Mesodermal cell (in vitro differentiated cells): ENCODE data around the gene LCTL.
"Not testable (repeated sequence)": the region's sequence is repeated elsewhere in the genome, so short reads cannot be mapped to it uniquely, and the experiment has no call there.

Experiments used
- H3K27ac ChIP-seq: 2 replicates; pipeline ENCODE4 v1.7.0; 2013; ENCODE audit warnings: mild to moderate bottlenecking, low read depth, low read length, moderate library complexity; ENCODE audit not compliant: severe bottlenecking
- H3K36me3 ChIP-seq: 2 replicates; pipeline ENCODE4 v1.7.1; 2013; ENCODE audit warnings: mild to moderate bottlenecking, low read length, moderate library complexity; ENCODE audit not compliant: control insufficient read depth, insufficient read depth
- H3K4me1 ChIP-seq: one replicate; pipeline ENCODE4 v1.7.1; 2013; ENCODE audit warnings: mild to moderate bottlenecking, low read length; ENCODE audit not compliant: insufficient read depth, control insufficient read depth, poor library complexity, severe bottlenecking
- H3K4me3 ChIP-seq: 2 replicates; pipeline ENCODE4 v1.7.0; 2013; ENCODE audit warnings: low read length, control low read depth, mild to moderate bottlenecking; ENCODE audit not compliant: insufficient read depth, poor library complexity, severe bottlenecking; ENCODE audit errors: extremely low read depth
- H3K9me3 ChIP-seq: 2 replicates; pipeline ENCODE4 v1.7.1; 2013; ENCODE audit warnings: mild to moderate bottlenecking, low read length, moderate library complexity; ENCODE audit not compliant: control insufficient read depth
- WGBS, 2 experiments: methylation state at CpG; one replicate each; pipeline ENCODE4 v1.1.5; 2013; ENCODE audit warnings: missing lambda C conversion rate in 2 of 2; ENCODE audit not compliant: insufficient coverage in 2 of 2; 5-methylcytosine and 5-hydroxymethylcytosine counted together

Gene LCTL

GRCh38 chr15:66591322-66591862 lies 25.6 kb upstream of the LCTL start:
- no peaks in the 10 kb centered on the region for H3K9me3 ChIP-seq
- 88 to 95% methylated on average over 4 of the region's 4 CpGs for WGBS, 2 experiments
- no peak overlapping the region for H3K4me3 ChIP-seq
- H3K4me1 ChIP-seq = peaks cover 18% of the 10 kb centered on the region
- no peaks in the 10 kb centered on the region for H3K36me3 ChIP-seq
- no peak overlapping the region for H3K27ac ChIP-seq

- peaks cover 21% of the 10 kb centered on the region for H3K4me1 ChIP-seq
- H3K9me3 ChIP-seq = no peaks in the 10 kb centered on the region
- no peak overlapping the region for H3K4me3 ChIP-seq
- 93 to 100% methylated on average over 1 to 2 of the region's 2 CpGs for WGBS, 2 experiments
- no peaks in the 10 kb centered on the region for H3K36me3 ChIP-seq
- no peak overlapping the region for H3K27ac ChIP-seq
Observed at GRCh38 chr15:66590435-66590834, 24.6 kb upstream of the LCTL start.

- H3K27ac ChIP-seq, H3K4me3 ChIP-seq, H3K9me3 ChIP-seq, H3K36me3 ChIP-seq: not testable (repeated sequence)
- H3K4me1 ChIP-seq = peaks cover 21% of the 10 kb centered on the region
- 95 to 100% methylated on average over 1 to 4 of the region's 6 CpGs for WGBS, 2 experiments
Observed at GRCh38 chr15:66589429-66589828, 23.6 kb upstream of the LCTL start.

- 82 to 84% methylated on average over 6 to 7 of the region's 8 CpGs for WGBS, 2 experiments
- Histone ChIP-seq H3K36me3 (no peaks in the 10 kb centered on the region), H3K27ac (no peak overlapping the region), H3K4me3 (no peak overlapping the region), H3K4me1 (peaks cover 21% of the 10 kb centered on the region), H3K9me3 (no peaks in the 10 kb centered on the region)
Observed at GRCh38 chr15:66588971-66589370, 23.2 kb upstream of the LCTL start.

GRCh38 chr15:66588537-66588936 lies 22.7 kb upstream of the LCTL start:
- H3K36me3 ChIP-seq = no peaks in the 10 kb centered on the region
- peaks cover 16% of the 10 kb centered on the region for H3K4me1 ChIP-seq
- no peak overlapping the region for H3K27ac ChIP-seq
- WGBS, 2 experiments = 70 to 100% methylated on average over 1 to 2 of the region's 5 CpGs
- H3K9me3 ChIP-seq = no peaks in the 10 kb centered on the region
- H3K4me3 ChIP-seq = no peak overlapping the region

GRCh38 chr15:66587749-66588148 lies 22.0 kb upstream of the LCTL start:
- H3K27ac ChIP-seq = no peak overlapping the region
- no peak overlapping the region for H3K4me3 ChIP-seq
- peaks cover 10% of the 10 kb centered on the region for H3K4me1 ChIP-seq
- H3K36me3 ChIP-seq = no peaks in the 10 kb centered on the region
- H3K9me3 ChIP-seq = no peaks in the 10 kb centered on the region
- WGBS, 2 experiments = 70% methylated on average over 3 of the region's 5 CpGs

- Histone ChIP-seq H3K36me3 (no peaks in the 10 kb centered on the region), H3K27ac (no peak overlapping the region), H3K4me1 (peaks cover 6% of the 10 kb centered on the region), H3K9me3 (no peaks in the 10 kb centered on the region), H3K4me3 (no peak overlapping the region)
Observed at GRCh38 chr15:66587020-66587419, 21.2 kb upstream of the LCTL start.

GRCh38 chr15:66586155-66586976 lies 20.6 kb upstream of the LCTL start:
- no peaks in the 10 kb centered on the region for H3K9me3 ChIP-seq
- peaks cover 6% of the 10 kb centered on the region for H3K4me1 ChIP-seq
- WGBS, 2 experiments = 80 to 82% methylated on average over 13 to 16 of the region's 17 CpGs
- no peak overlapping the region for H3K27ac ChIP-seq
- H3K4me3 ChIP-seq = no peak overlapping the region
- no peaks in the 10 kb centered on the region for H3K36me3 ChIP-seq

GRCh38 chr15:66581972-66582537 lies 16.3 kb upstream of the LCTL start:
- no peaks in the 10 kb centered on the region for H3K36me3 ChIP-seq
- peaks cover 5% of the 10 kb centered on the region for H3K9me3 ChIP-seq
- no peak overlapping the region for H3K4me3 ChIP-seq
- H3K27ac ChIP-seq = no peak overlapping the region
- WGBS, 2 experiments = 81 to 82% methylated on average over 3 to 6 of the region's 9 CpGs
- peaks cover 20% of the 10 kb centered on the region for H3K4me1 ChIP-seq

GRCh38 chr15:66580643-66581042 lies 14.8 kb upstream of the LCTL start:
- no peak overlapping the region for H3K27ac ChIP-seq

More at GRCh38 chr15:66580643-66581042, 14.8 kb upstream of the LCTL start:
- Histone ChIP-seq H3K36me3 (no peaks in the 10 kb centered on the region), H3K9me3 (peaks cover 5% of the 10 kb centered on the region), H3K4me3 (no peak overlapping the region), H3K4me1 (peaks cover 15% of the 10 kb centered on the region)
- WGBS, 2 experiments = 82 to 85% methylated on average over 2 of the region's 3 CpGs
